GM21528 (cell line): Measurements from ENCODE around the gene GPRIN3.
A peak's percentile ranks its signal among the peaks of the same experiment; 100 is the strongest.

Source experiments
- ATAC-seq: cut with Tn5 transposase; IDR thresholded peaks from one replicate; pipeline ENCODE4 v1.9.1; 2021; ENCODE audit warnings: mild to moderate bottlenecking, moderate library complexity; ENCODE audit not compliant: unreplicated experiment, low FRiP score

Gene GPRIN3

DNA sequence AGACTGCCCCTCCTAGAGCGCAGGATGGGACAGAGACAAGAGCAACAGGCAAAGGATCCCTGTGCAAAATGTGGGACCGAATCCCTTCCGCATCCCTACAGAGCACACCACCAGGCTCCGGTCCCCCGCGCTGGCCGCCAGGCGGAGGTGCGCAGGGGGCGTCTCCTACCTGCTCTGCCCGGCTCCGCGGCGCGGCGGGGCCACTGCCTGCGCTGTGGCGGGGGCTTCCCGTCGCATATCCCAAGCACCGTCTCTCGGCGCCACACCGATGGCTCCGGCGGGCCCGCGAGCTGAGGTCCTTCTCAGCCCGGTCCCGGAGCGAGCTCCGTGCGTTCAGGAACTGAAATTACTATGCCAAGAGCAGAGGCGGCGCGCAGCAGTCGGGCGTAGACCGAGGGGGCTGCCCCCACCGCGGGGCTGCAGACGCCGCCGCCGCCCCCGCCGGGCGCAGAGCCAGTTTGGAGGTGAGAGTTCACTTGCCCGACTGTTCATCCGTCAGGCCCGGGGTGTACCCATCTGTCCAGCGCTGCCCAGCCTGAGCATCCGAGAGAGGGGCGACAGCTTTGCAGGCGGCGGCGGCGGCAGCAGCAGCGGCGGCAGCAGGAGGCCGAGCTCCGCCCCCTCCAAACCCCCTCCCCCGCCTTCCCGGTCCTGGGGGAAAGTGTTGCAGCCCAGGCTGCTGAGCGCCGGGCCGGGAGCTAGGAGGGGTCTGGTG, at the start of gene GPRIN3:
GPRIN3 (minus strand) TSS at position 355 of the 715 bp plus-strand sequence. CDS start 57,690 bp downstream, outside the sequence.
- peak; percentile 74 for ATAC-seq

GRCh38 chr4:89357340-89357739, 49.7 kb upstream of the GPRIN3 start:
- ATAC-seq, result no peak

DNA sequence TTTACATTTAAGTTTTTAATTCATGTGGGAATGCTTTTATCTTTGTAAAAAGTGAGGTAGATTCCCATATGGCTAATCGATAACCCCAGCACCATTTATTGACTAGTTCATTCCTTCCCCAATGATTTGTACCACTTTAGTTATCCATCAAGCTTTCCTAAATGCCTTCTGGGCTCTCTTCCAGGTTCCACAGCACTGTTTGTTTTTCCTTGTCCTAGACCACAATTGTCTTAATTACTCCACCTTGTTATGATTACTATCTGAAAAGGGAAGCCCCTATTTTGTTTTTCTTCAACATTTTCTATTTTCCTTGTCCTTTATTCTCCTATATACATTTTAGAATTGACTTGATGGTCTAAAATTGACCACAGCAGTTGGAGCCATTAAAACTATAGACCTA, 48.5 kb upstream of the GPRIN3 start:
- no peak for ATAC-seq

GRCh38 chr4:89353514-89353913, 45.9 kb upstream of the GPRIN3 start:
- no peak for ATAC-seq

GRCh38 chr4:89352541-89352940, 44.9 kb upstream of the GPRIN3 start:
- no peak for ATAC-seq

DNA sequence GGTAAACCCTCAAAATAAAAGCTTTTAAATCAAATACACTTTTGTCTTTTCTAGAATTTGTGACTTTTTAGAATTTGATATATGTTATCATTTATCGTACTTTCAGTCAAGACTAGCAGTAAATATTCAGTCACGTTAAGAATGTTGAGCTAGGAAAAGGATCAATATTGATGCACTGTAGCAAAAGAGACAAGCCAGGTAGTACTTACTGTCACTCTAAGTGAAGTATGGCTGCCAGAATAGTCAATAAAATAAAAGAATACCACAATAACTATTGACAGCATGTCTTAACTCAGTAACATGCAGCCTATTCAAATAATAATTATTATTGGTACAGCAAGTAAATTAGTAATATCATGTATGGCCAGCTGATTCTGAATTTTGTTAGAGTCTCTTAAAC, 43.6 kb upstream of the GPRIN3 start:
- ATAC-seq, result no peak

GRCh38 chr4:89347363-89348025, 39.9 kb upstream of the GPRIN3 start:
- no peak for ATAC-seq

GRCh38 chr4:89344571-89344970, 37.0 kb upstream of the GPRIN3 start:
- no peak for ATAC-seq

GRCh38 chr4:89338206-89338605, 30.6 kb upstream of the GPRIN3 start:
- ATAC-seq, result no peak

- ATAC-seq, result no peak
These were observed 30.1 kb upstream of the GPRIN3 start for GRCh38 chr4:89337681-89338080.

- no peak for ATAC-seq
These were observed 29.3 kb upstream of the GPRIN3 start for GRCh38 chr4:89336818-89337420.

DNA sequence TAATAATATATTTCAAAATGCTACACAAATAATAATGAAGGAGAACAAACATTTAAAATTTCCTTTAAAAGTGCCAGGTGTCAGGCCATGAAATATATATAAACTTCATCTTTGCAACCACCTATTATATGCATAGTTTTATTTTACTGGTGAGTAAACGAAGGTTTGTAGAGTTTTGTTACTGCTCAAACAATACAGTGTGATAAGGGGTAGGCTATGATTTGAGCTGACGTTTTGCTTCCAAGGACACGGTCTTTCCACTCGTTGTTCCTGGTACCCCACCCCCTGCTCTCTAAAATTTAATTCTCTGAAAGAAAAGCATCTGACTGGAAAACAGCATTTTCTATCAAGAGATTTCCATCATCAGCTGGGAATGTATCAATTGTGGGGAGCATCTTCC, 27.2 kb upstream of the GPRIN3 start:
- ATAC-seq, result no peak

- no peak for ATAC-seq
These were observed 26.7 kb upstream of the GPRIN3 start for GRCh38 chr4:89334311-89334710.

DNA sequence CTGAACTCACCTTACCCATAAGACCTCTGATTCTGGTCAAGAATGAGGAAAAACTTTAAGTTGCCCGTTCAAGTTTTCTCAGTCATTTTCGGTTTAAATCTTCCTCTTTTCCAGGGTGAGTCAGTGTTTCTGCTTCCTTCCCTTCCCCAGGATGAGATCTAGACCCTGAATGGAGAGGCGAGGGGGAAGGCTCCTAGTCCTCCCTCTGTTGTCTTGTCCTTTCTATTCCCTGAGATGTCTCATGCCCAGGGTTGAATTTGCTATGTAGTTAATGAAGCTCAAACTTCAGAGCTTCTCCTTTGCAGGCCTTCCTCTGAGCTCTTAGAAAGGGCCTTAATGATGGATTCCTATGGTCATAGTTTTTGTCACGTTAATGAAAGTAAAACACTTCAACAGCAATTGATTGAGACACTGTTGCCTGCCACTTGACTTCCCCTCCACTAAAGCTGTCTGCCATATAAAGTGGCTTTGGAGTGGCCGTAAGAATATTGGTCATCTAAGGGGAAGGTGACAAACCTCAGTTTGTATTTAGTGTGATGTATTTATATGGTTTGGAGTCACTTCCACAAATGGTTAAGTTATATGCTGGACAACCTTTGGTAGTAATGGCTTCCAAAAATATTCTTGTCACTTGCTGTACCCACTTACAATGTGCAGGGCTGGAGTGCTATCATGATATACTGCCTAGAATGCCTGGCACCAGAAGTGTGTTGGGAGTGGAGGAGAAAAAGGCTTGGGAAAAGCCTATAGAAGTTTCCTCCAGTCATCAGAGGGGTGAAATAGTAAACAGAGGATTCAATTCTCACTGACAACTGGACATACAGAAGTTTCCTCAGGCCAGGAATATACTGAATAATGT, 24.3 kb upstream of the GPRIN3 start:
- no peak for ATAC-seq

DNA sequence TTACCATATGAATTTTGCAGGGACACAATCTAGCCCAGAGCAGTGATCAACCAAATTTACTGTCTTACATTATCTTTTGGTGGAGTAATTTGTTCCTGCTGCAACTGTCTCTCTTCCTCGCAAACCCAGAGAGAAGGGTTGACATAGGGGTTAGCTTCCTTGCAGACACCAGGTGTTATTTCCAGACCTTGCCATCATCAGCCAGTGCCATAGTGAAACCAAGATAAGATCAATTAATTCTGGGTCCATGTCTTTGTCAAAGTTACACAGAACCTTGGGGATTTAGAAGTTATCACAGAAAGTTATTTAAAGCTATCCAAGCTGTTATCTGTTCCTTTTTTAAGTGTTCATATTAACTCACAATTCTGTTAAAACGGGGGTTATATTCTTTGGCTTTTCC, 23.6 kb upstream of the GPRIN3 start:
- ATAC-seq, result no peak

GRCh38 chr4:89329280-89329679, 21.7 kb upstream of the GPRIN3 start:
- no peak for ATAC-seq

DNA sequence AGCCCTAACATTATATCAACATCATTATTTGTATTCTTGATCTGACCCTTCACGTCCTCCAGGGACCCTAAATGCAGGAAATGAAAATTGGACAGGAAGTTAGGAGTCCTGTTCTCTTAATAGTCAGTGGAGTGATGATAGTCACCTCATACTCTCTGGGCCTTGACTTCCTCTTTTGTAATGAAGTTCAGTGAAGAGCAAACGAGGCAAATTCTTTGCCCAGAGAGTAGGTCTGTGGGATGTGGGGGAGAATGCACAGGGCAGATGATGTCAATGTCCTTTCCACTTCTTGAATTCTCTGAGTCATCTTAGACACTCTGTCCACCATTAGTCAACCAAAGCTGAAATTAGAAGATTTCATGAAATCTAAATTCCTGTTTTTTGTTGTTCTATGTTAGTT, 17.1 kb upstream of the GPRIN3 start:
- peak; percentile 76 for ATAC-seq

DNA sequence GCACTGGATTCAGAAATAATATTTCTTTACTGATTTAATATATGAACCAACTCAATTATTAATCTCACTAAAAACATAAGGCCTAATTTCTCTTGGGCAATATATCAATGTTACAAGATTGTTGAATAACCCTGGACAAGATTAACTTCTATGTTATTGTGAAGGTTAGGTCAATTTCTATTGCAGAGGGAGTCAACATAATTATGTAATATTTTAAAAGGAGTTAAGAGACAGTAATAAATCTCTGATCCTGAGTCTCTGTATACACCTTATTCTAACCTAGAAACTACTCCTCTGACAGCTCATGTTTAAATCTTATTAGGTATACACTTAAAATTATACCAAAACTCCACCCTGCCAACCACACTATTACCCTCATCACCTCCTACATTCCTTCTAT, 15.1 kb upstream of the GPRIN3 start:
- ATAC-seq, result no peak

- ATAC-seq, result no peak
These were observed 12.2 kb upstream of the GPRIN3 start for GRCh38 chr4:89319756-89320155.

DNA sequence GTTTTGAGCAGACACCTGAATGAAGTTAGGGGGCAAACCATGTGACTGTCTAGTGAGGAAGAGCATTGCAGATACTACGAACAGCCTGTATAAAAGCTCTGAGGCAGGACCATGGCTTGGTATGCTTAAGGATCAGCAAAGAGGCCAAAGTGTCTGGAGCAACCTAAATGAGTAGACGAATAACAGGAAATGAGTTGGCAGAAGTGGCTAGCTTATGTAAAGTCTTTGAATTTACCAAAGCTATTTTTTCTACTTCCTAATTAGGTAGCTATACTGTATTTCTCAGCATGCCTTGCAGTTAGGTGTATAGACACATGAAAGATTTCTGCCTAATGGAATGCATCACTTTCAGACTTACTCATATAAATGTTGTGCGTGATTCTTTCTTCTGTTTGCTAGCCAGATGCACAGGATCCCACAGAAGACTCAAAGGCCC, 9.3 kb upstream of the GPRIN3 start:
- ATAC-seq, result no peak

DNA sequence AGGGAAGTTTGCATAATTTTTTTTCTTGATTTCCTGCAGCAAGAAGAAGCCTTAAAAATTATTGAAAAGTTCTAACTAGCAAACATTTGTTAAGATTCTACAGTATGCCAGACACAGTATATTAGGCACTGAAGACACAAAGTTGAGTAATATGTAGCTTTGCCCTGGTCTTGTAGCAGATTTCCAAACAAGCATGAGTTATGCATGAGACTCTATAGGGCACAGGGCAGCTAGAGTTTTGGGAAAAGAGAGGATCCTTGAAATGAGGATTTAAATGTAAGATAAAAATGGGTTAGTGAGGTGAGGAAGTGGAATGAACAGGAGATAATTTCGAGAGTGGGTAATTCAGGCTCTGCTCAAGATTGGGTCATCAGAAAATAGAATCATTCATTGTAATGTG, 8.6 kb upstream of the GPRIN3 start:
- no peak for ATAC-seq
